ENCODE data around the gene RCSD1. TPM values are rescaled to one million over a fixed set of nuclear protein-coding genes. Genes with fewer than 3 reads are reported as not detected.
A peak's percentile ranks its signal among the peaks of the same experiment; 100 is the strongest.

RCSD1 gene
- total RNA-seq, 1 donor from 2014 or later, result 45.9 TPM

DNA sequence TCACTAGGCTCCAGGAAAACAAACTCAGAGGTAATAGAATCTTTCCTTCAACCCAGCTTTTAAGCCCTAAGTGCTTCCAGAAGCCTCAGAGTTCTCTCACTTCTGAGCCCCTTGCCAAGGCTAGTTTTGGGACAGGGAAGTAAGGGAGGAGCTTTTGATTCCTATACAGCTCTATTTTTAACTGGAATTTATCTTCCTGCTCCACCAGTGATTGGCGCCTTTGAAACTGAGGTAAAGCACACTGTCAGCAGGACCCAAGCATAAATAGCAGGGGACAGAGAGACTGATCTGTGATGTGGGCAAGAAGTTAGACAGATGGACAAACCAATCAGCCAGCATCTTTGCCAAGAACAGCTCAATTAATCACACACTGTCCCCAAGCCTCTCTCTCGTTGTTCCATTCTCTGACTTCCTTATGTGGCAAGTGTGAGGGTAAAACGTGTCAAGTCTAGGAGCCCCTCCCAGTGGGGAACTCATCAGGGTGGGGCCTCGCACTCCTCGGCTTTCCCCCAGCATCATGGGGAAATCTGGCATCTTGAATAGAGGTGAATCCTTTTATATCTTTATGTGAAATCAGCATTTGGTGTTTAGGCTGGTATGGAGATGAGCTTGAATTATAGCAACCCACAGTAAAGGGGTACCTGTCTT, 51.5 kb downstream of the RCSD1 start:
- Histone ChIP-seq H3K27me3 (ENCODE audit: control insufficient read depth in 3 of 3, insufficient read depth in 3 of 3, low read length in 3 of 3) (no peaks in the 10 kb centered on the region), H3K27ac (ENCODE audit: low read depth, low read length) (peak overlapping the region; percentile 94)

DNA sequence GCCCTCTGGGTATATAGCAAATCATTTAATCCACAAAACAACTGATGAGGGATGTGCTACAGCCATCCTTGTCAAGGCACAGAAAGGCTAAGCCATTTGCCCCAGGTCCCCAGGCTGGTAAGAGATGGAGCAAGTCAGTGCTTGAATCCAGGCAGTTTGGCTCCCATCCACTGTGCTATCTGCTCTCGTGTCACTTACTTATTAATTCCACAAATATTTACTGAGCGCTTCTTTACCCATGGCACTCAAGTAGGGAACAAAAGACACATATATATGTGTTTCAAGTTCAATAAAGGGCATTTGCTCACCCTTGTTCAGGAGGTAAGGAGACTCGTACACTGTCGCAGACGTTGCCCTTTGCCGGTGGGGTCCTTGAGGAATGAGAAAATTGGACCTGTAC, 53.2 kb downstream of the RCSD1 start:
- H3K9ac ChIP-seq (ENCODE audit: low read depth in 1 of 3, low read length in 3 of 3), result peak overlapping the region in 2 of 3 donors; percentile 55 to 73
- H3K4me3 ChIP-seq (ENCODE audit: low read length in 3 of 3), result no peak overlapping the region
- no peaks in the 10 kb centered on the region for H3K36me3 ChIP-seq (ENCODE audit: control insufficient read depth in 3 of 3, insufficient read depth in 3 of 3, low read length in 3 of 3)
- no peaks in the 10 kb centered on the region for H3K27me3 ChIP-seq (ENCODE audit: control insufficient read depth in 3 of 3, insufficient read depth in 3 of 3, low read length in 3 of 3)
- peak overlapping the region; percentile 94 for H3K27ac ChIP-seq (ENCODE audit: low read depth, low read length)
- peaks cover 77 to 93% (median 80%) of the 10 kb centered on the region in 3 donors for H3K4me1 ChIP-seq (ENCODE audit: control insufficient read depth in 3 of 3, insufficient read depth in 3 of 3, low read length in 3 of 3)
- no peaks in the 10 kb centered on the region for H3K9me3 ChIP-seq (ENCODE audit: control insufficient read depth in 3 of 3, low read length in 3 of 3)

More for the DNA sequence above, 51.5 kb downstream of the RCSD1 start:
- Histone ChIP-seq H3K9me3 (ENCODE audit: control insufficient read depth in 3 of 3, low read length in 3 of 3) (no peaks in the 10 kb centered on the region), H3K9ac (ENCODE audit: low read depth in 1 of 3, low read length in 3 of 3) (peak overlapping the region; percentile 18 to 54 (median 41)), H3K36me3 (ENCODE audit: control insufficient read depth in 3 of 3, insufficient read depth in 3 of 3, low read length in 3 of 3) (no peaks in the 10 kb centered on the region), H3K4me1 (ENCODE audit: control insufficient read depth in 3 of 3, insufficient read depth in 3 of 3, low read length in 3 of 3) (peaks cover 71 to 87% (median 81%) of the 10 kb centered on the region in 3 donors), H3K4me3 (ENCODE audit: low read length in 3 of 3) (peak overlapping the region in 1 of 3 donors; percentile 14)

DNA sequence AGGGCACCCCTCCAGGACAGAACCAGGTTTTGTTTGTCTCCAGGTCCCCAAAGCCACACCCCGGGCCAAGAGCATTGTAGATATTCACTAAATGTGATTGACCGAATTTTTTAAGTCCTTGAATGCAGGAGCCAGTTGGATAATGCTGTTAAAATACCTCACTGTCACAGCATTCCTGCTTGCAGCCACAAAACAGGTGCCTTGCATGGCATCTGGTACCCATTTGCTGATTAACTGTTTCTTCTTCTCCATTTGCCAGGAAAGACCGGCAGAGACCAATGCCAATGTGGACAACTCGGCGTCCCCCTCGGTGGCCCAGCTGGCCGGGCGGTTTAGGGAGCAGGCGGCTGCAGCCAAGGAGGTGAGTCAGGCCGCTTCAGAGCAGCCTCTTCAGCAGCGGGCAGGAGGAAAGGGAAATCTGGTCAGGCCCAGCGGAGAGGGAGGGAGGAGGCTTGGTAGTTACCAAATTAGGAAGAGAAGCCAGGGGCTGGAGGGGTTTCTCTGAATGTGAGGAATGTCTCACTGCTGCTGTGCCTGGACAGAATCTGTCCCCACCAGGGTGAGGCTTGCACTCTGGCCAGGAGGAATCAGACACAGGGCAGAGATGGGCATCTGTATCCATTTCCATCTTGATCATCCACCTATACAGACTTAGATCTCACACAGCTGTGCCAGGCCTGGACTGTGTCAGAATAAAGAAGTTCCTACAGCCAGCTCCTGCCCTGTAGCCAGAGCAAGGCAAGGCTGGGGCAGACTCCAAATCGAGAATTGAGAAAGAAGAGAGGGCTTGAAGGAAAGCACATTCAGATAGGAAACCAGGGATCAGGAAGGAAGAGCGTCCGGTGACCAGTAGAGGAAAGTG, 53.8 kb downstream of the RCSD1 start:
- peaks cover 0 to 6% (median 4%) of the 10 kb centered on the region in 3 donors for H3K36me3 ChIP-seq (ENCODE audit: control insufficient read depth in 3 of 3, insufficient read depth in 3 of 3, low read length in 3 of 3)
- peaks cover 75 to 90% (median 80%) of the 10 kb centered on the region in 3 donors for H3K4me1 ChIP-seq (ENCODE audit: control insufficient read depth in 3 of 3, insufficient read depth in 3 of 3, low read length in 3 of 3)
- H3K4me3 ChIP-seq (ENCODE audit: low read length in 3 of 3), result peak overlapping the region in 1 of 3 donors; percentile 32
- no peaks in the 10 kb centered on the region for H3K9me3 ChIP-seq (ENCODE audit: control insufficient read depth in 3 of 3, low read length in 3 of 3)
- H3K27ac ChIP-seq (ENCODE audit: low read depth, low read length), result peak overlapping the region; percentile 94
- H3K27me3 ChIP-seq (ENCODE audit: control insufficient read depth in 3 of 3, insufficient read depth in 3 of 3, low read length in 3 of 3), result no peaks in the 10 kb centered on the region
- H3K9ac ChIP-seq (ENCODE audit: low read depth in 1 of 3, low read length in 3 of 3), result peak overlapping the region; percentile 36 to 73 (median 55)

GRCh38 chr1:167685844-167686243, 55.8 kb downstream of the RCSD1 start:
- peaks cover 61 to 71% (median 67%) of the 10 kb centered on the region in 3 donors for H3K4me1 ChIP-seq (ENCODE audit: control insufficient read depth in 3 of 3, insufficient read depth in 3 of 3, low read length in 3 of 3)
- H3K27ac ChIP-seq (ENCODE audit: low read depth, low read length), result peak overlapping the region; percentile 94
- H3K36me3 ChIP-seq (ENCODE audit: control insufficient read depth in 3 of 3, insufficient read depth in 3 of 3, low read length in 3 of 3), result peaks cover 7 to 21% (median 10%) of the 10 kb centered on the region in 3 donors
- H3K4me3 ChIP-seq (ENCODE audit: low read length in 3 of 3), result no peak overlapping the region
- H3K27me3 ChIP-seq (ENCODE audit: control insufficient read depth in 3 of 3, insufficient read depth in 3 of 3, low read length in 3 of 3), result no peaks in the 10 kb centered on the region
- peak overlapping the region; percentile 54 to 71 (median 60) for H3K9ac ChIP-seq (ENCODE audit: low read depth in 1 of 3, low read length in 3 of 3)
- H3K9me3 ChIP-seq (ENCODE audit: control insufficient read depth in 3 of 3, low read length in 3 of 3), result no peaks in the 10 kb centered on the region

DNA sequence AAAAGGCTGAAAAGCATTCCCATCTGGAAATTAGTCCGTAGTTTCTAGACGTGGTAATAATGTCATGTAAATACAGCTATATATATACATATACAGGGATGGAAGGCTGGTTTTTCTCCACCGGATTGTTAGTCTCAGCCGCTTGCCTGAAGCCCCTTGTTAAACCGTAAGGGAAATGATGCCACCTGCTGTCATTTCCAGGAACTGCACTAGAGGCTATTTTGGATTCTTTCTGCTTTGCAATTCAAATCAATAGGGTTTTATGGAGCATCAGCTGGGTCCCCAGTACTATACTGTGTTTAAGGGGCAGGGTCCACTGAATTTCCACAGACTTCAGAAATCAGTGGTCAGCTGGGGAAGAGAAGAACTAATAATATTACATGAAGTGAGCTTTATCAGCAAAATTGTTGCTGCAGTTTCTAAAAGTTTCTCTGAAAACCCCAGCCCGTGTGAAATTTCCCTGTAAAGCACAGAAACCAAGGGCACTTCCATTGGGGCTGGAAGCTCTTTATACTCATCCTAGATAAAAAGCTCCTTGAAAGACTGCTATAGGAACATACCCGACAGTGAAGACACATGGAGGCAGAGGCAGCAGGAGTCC, 58.0 kb downstream of the RCSD1 start:
- peak overlapping the region; percentile 8 to 78 (median 62) for H3K9ac ChIP-seq (ENCODE audit: low read depth in 1 of 3, low read length in 3 of 3)
- H3K4me1 ChIP-seq (ENCODE audit: control insufficient read depth in 3 of 3, insufficient read depth in 3 of 3, low read length in 3 of 3), result peaks cover 49 to 58% (median 55%) of the 10 kb centered on the region in 3 donors
- H3K9me3 ChIP-seq (ENCODE audit: control insufficient read depth in 3 of 3, low read length in 3 of 3), result no peaks in the 10 kb centered on the region
- peak overlapping the region; percentile 94 for H3K27ac ChIP-seq (ENCODE audit: low read depth, low read length)
- H3K36me3 ChIP-seq (ENCODE audit: control insufficient read depth in 3 of 3, insufficient read depth in 3 of 3, low read length in 3 of 3), result peaks cover 11 to 36% (median 18%) of the 10 kb centered on the region in 3 donors
- peak overlapping the region in 1 of 3 donors; percentile 9 for H3K4me3 ChIP-seq (ENCODE audit: low read length in 3 of 3)
- no peaks in the 10 kb centered on the region for H3K27me3 ChIP-seq (ENCODE audit: control insufficient read depth in 3 of 3, insufficient read depth in 3 of 3, low read length in 3 of 3)

DNA sequence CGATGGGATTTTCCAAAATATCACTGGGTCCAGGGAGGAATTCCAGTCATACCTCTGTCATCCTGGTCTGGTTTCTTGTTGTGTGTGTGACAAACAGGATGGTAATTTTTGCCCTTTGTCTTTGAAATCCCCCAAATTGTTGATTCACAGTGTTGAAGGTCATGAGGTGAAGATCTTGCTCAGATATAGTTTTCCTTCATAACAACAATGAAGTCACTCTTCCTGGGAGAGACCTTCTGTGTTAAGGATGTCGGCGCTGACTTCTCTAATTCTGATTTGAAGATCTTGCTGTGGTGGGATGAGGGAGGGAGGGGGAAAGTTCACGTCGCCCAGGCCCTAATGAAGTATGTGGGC, 59.5 kb downstream of the RCSD1 start:
- Histone ChIP-seq H3K9me3 (ENCODE audit: control insufficient read depth in 3 of 3, low read length in 3 of 3) (no peaks in the 10 kb centered on the region), H3K9ac (ENCODE audit: low read depth in 1 of 3, low read length in 3 of 3) (no peak overlapping the region), H3K27ac (ENCODE audit: low read depth, low read length) (no peak overlapping the region), H3K36me3 (ENCODE audit: control insufficient read depth in 3 of 3, insufficient read depth in 3 of 3, low read length in 3 of 3) (peaks cover 20 to 45% (median 32%) of the 10 kb centered on the region in 3 donors), H3K27me3 (ENCODE audit: control insufficient read depth in 3 of 3, insufficient read depth in 3 of 3, low read length in 3 of 3) (no peaks in the 10 kb centered on the region), H3K4me3 (ENCODE audit: low read length in 3 of 3) (no peak overlapping the region), H3K4me1 (ENCODE audit: control insufficient read depth in 3 of 3, insufficient read depth in 3 of 3, low read length in 3 of 3) (peaks cover 37 to 52% (median 46%) of the 10 kb centered on the region in 3 donors)

DNA sequence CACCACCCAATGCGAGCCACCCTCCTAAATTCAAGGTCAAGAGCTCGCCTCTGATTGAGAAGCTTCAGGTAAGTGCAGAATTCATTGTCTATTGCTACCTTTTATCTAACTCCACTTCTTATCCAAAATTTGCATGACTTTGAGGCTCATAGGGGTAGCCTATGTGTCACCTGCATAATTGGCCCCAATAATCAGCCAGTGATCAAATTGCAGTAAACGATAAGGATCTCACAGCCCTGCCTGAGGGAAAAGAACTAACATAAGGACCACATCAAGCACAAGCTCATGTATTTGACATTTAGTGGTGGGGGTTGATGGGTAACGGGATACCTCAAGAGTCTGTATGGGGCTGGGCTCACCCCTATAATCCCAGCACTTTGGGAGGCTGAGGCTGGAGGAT, 60.0 kb downstream of the RCSD1 start:
- peaks cover 32 to 48% (median 41%) of the 10 kb centered on the region in 3 donors for H3K4me1 ChIP-seq (ENCODE audit: control insufficient read depth in 3 of 3, insufficient read depth in 3 of 3, low read length in 3 of 3)

GRCh38 chr1:167693425-167694045, 63.5 kb downstream of the RCSD1 start:
- peak overlapping the region; percentile 12 for H3K27ac ChIP-seq (ENCODE audit: low read depth, low read length)
- peaks cover 32 to 54% (median 53%) of the 10 kb centered on the region in 3 donors for H3K36me3 ChIP-seq (ENCODE audit: control insufficient read depth in 3 of 3, insufficient read depth in 3 of 3, low read length in 3 of 3)
- H3K4me1 ChIP-seq (ENCODE audit: control insufficient read depth in 3 of 3, insufficient read depth in 3 of 3, low read length in 3 of 3), result peaks cover 28 to 40% (median 35%) of the 10 kb centered on the region in 3 donors
- no peaks in the 10 kb centered on the region for H3K27me3 ChIP-seq (ENCODE audit: control insufficient read depth in 3 of 3, insufficient read depth in 3 of 3, low read length in 3 of 3)
- no peaks in the 10 kb centered on the region for H3K9me3 ChIP-seq (ENCODE audit: control insufficient read depth in 3 of 3, low read length in 3 of 3)
- H3K4me3 ChIP-seq (ENCODE audit: low read length in 3 of 3), result no peak overlapping the region
- no peak overlapping the region for H3K9ac ChIP-seq (ENCODE audit: low read depth in 1 of 3, low read length in 3 of 3)

More for the DNA sequence above, 60.0 kb downstream of the RCSD1 start:
- peaks cover 23 to 47% (median 37%) of the 10 kb centered on the region in 3 donors for H3K36me3 ChIP-seq (ENCODE audit: control insufficient read depth in 3 of 3, insufficient read depth in 3 of 3, low read length in 3 of 3)
- no peaks in the 10 kb centered on the region for H3K9me3 ChIP-seq (ENCODE audit: control insufficient read depth in 3 of 3, low read length in 3 of 3)
- H3K9ac ChIP-seq (ENCODE audit: low read depth in 1 of 3, low read length in 3 of 3), result no peak overlapping the region
- H3K27ac ChIP-seq (ENCODE audit: low read depth, low read length), result no peak overlapping the region
- no peak overlapping the region for H3K4me3 ChIP-seq (ENCODE audit: low read length in 3 of 3)
- no peaks in the 10 kb centered on the region for H3K27me3 ChIP-seq (ENCODE audit: control insufficient read depth in 3 of 3, insufficient read depth in 3 of 3, low read length in 3 of 3)

GRCh38 chr1:167694691-167695090, 64.7 kb downstream of the RCSD1 start:
- no peak overlapping the region for H3K27ac ChIP-seq (ENCODE audit: low read depth, low read length)

More at GRCh38 chr1:167694691-167695090, 64.7 kb downstream of the RCSD1 start:
- no peak overlapping the region for H3K4me3 ChIP-seq (ENCODE audit: low read length in 3 of 3)
- H3K9me3 ChIP-seq (ENCODE audit: control insufficient read depth in 3 of 3, low read length in 3 of 3), result no peaks in the 10 kb centered on the region
- H3K27me3 ChIP-seq (ENCODE audit: control insufficient read depth in 3 of 3, insufficient read depth in 3 of 3, low read length in 3 of 3), result no peaks in the 10 kb centered on the region
- peaks cover 28 to 39% (median 32%) of the 10 kb centered on the region in 3 donors for H3K4me1 ChIP-seq (ENCODE audit: control insufficient read depth in 3 of 3, insufficient read depth in 3 of 3, low read length in 3 of 3)
- no peak overlapping the region for H3K9ac ChIP-seq (ENCODE audit: low read depth in 1 of 3, low read length in 3 of 3)
- H3K36me3 ChIP-seq (ENCODE audit: control insufficient read depth in 3 of 3, insufficient read depth in 3 of 3, low read length in 3 of 3), result peaks cover 29 to 60% (median 53%) of the 10 kb centered on the region in 3 donors

All from skeletal muscle tissue (tissue), 4 donors.